Kidney (tissue), 14 donors: ENCODE measurements around the gene DNAAF5. TPM values are rescaled to one million over a fixed set of nuclear protein-coding genes. Genes with fewer than 3 reads are reported as not detected.
A peak's percentile ranks its signal among the peaks of the same experiment; 100 is the strongest.

Source experiments
- DNase-seq, 5 donors: peaks; one replicate each; pipeline ENCODE4 v3.0.0-alpha.2; 2013 to 2020
- FAIRE-seq: peaks from 2 replicates; lab custom pipeline; 2012; peaks lifted over from hg19 to GRCh38; lab: Jason Lieb, UNC
- H3K27ac ChIP-seq, 2 donors: one replicate each; pipeline ENCODE4 v1.7.0; 2013; ENCODE audit warnings: low read depth in 2 of 2, low read length in 2 of 2, inconsistent platforms in 1 of 2
- H3K27me3 ChIP-seq: one replicate; pipeline ENCODE4 v1.7.1; 2013; ENCODE audit warnings: low read length, inconsistent platforms; ENCODE audit not compliant: control insufficient read depth, insufficient read depth
- H3K36me3 ChIP-seq, 3 donors: one replicate each; pipeline versions ENCODE4 v1.7.0 to v1.7.1; 2013; ENCODE audit warnings: low read length in 3 of 3, control low read depth in 1 of 3, inconsistent platforms in 1 of 3; ENCODE audit not compliant: insufficient read depth in 3 of 3, control insufficient read depth in 2 of 3
- H3K4me1 ChIP-seq, 3 donors: one replicate each; pipeline versions ENCODE4 v1.7.0 to v1.7.1; 2013; ENCODE audit warnings: low read length in 3 of 3, inconsistent platforms in 1 of 3, low read depth in 1 of 3; ENCODE audit not compliant: control insufficient read depth in 2 of 3, insufficient read depth in 2 of 3
- H3K4me3 ChIP-seq, 3 donors: one replicate each; pipeline versions ENCODE4 v1.7.0 to v1.8.1; 2013; ENCODE audit warnings: low read length in 3 of 3, control low read depth in 1 of 3, inconsistent platforms in 1 of 3
- H3K9ac ChIP-seq, 3 donors: one replicate each; pipeline versions ENCODE4 v1.7.0 to v1.7.1; 2013; ENCODE audit warnings: low read length in 3 of 3, control low read depth in 1 of 3, inconsistent platforms in 1 of 3
- H3K9me3 ChIP-seq, 3 donors: one replicate each; pipeline versions ENCODE4 v1.7.0 to v1.7.1; 2013; ENCODE audit warnings: low read length in 3 of 3, control low read depth in 1 of 3, inconsistent platforms in 1 of 3; ENCODE audit not compliant: control insufficient read depth in 2 of 3, insufficient read depth in 1 of 3
- intact Hi-C: fragments of 100-400 bp; cut with DNase I; formaldehyde crosslinking; loops from one replicate; pipeline ENCODE4 v1.11.1; 2022
- polyA plus RNA-seq: library from polyadenylated mRNA; stranded (reverse); fragments of 350-450 nt; fragmentation: Illumina TruSeq; extraction: RNeasy Lipid Tissue Mini Kit (QIAGEN cat#74804); gene quantifications from one replicate; pipeline ENCODE4 v1.2.3, GENCODE V29; 2014; ENCODE audit warnings: low read depth, low replicate concordance; ENCODE audit not compliant: insufficient read depth
- total RNA-seq: library from RNA; stranded (reverse); fragmentation: NEBNext Ultra II Directional; extraction: Animal tissue kit (Norgen Biotek cat#: 25700); gene quantifications from one replicate; pipeline ENCODE4 v1.2.1, GENCODE V29; 2021
- TF ChIP-seq, protein P1 (sequence below): IDR thresholded peaks from 3 replicates; pipeline ENCODE4 v1.5.1; 2012; ENCODE audit warnings: mild to moderate bottlenecking, moderate library complexity, borderline replicate concordance; ENCODE audit not compliant: insufficient read depth; ENCODE audit errors: extremely low read depth
- donor health status: control.
- donor health status: control.
- donor health status: control.
- donor health status: control.
- donor health status: control.
- donor health status: DM: yes; HTN: yes; CAD: no.
- donor health status: Normal renal cell carcinoma (clear cell type).

DNAAF5 gene
- total and polyA plus RNA-seq, 2 donors from 2014 or later = 11.6 to 29.7 TPM

- Histone ChIP-seq H3K9ac (no peak overlapping the region), H3K36me3 (peaks cover 4 to 8% (median 5%) of the 10 kb centered on the region in 3 donors), H3K27me3 (no peaks in the 10 kb centered on the region), H3K4me3 (no peak overlapping the region), H3K4me1 (no peaks in the 10 kb centered on the region), H3K9me3 (no peaks in the 10 kb centered on the region), H3K27ac (no peak overlapping the region)
- peak in 1 of 5 donors; percentile 26 for DNase-seq
- TF ChIP-seq, protein P1, sequence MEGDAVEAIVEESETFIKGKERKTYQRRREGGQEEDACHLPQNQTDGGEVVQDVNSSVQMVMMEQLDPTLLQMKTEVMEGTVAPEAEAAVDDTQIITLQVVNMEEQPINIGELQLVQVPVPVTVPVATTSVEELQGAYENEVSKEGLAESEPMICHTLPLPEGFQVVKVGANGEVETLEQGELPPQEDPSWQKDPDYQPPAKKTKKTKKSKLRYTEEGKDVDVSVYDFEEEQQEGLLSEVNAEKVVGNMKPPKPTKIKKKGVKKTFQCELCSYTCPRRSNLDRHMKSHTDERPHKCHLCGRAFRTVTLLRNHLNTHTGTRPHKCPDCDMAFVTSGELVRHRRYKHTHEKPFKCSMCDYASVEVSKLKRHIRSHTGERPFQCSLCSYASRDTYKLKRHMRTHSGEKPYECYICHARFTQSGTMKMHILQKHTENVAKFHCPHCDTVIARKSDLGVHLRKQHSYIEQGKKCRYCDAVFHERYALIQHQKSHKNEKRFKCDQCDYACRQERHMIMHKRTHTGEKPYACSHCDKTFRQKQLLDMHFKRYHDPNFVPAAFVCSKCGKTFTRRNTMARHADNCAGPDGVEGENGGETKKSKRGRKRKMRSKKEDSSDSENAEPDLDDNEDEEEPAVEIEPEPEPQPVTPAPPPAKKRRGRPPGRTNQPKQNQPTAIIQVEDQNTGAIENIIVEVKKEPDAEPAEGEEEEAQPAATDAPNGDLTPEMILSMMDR = no peak
- intact Hi-C loops = no loop called here
- FAIRE-seq = no peak
Observed at GRCh38 chr7:747186-747585, 20.7 kb downstream of the DNAAF5 start.

- FAIRE-seq (no peak), DNase-seq (peak in 2 of 5 donors; percentile 23 to 62)
- H3K27ac ChIP-seq = no peak overlapping the region
- no peak overlapping the region for H3K9ac ChIP-seq
- no peak overlapping the region for H3K4me3 ChIP-seq
- H3K9me3 ChIP-seq = no peaks in the 10 kb centered on the region
- H3K4me1 ChIP-seq = no peaks in the 10 kb centered on the region
- TF ChIP-seq, protein P1 = no peak
- H3K36me3 ChIP-seq = peaks cover 4 to 5% (median 4%) of the 10 kb centered on the region in 3 donors
- intact Hi-C loops = no loop called here
- H3K27me3 ChIP-seq = no peaks in the 10 kb centered on the region
Observed at GRCh38 chr7:748446-748845, 21.9 kb downstream of the DNAAF5 start.

DNA sequence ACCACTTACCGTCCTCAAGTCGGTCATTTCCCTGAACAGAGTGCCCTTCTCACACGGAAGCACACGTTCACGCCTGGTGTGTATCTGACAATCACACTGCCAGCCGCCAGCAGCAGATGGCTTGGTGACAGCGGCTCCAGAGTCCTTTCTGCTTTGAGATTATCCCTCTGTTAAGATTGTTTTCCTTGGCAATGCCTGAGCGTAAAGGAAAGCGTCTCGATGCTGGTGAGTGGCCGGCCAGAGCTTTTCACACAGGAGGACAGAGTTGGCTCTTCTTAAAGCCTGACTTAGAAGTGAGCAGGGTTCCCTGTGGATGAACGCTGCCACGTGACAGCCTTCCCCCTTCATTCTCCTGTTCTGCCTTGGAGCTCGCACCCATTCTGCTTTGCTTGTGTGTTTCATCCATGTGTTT, 22.6 kb downstream of the DNAAF5 start:
- Histone ChIP-seq H3K27ac (no peak overlapping the region), H3K36me3 (peaks cover 4 to 5% (median 4%) of the 10 kb centered on the region in 3 donors), H3K4me3 (no peak overlapping the region), H3K27me3 (no peaks in the 10 kb centered on the region), H3K9me3 (no peaks in the 10 kb centered on the region), H3K9ac (no peak overlapping the region), H3K4me1 (no peaks in the 10 kb centered on the region)
- FAIRE-seq (no peak), DNase-seq (peak; percentile 45 to 79 (median 59))
- TF ChIP-seq, protein P1 = no peak
- intact Hi-C loops = no loop called here
